Heart right ventricle (tissue), 16 donors: ENCODE data around the gene LARP4B. TPM values are rescaled to one million over a fixed set of nuclear protein-coding genes. Genes with fewer than 3 reads are reported as not detected.

Experiments
- ATAC-seq, 8 donors: fragments of 200-7000 bp; cut with Tn5 transposase; one replicate each; pipeline ENCODE4 v1.9.1; 2020; ENCODE audit warnings: mild to moderate bottlenecking in 8 of 8, moderate library complexity in 8 of 8, moderate number of reproducible peaks in 1 of 8
- DNase-seq, 2 donors: peaks; one replicate each; pipeline ENCODE4 v3.0.0-alpha.2; 2020
- H3K27ac ChIP-seq, 10 donors: fragments of 200-600 bp; sonication (generic) in 2 of 10; one replicate each; pipeline versions ENCODE4 v1.5.0 to v1.8.0; 2020 to 2022; ENCODE audit warnings: mild to moderate bottlenecking in 3 of 10
- H3K27me3 ChIP-seq, 7 donors: fragments of 200-600 bp; one replicate each; pipeline ENCODE4 v1.8.0; 2021 to 2022; ENCODE audit warnings: mild to moderate bottlenecking in 2 of 7
- H3K36me3 ChIP-seq, 9 donors: fragments of 200-600 bp; sonication (generic) in 1 of 9; one replicate each; pipeline versions ENCODE4 v1.5.0 to v1.8.0; 2020 to 2022; ENCODE audit warnings: mild to moderate bottlenecking in 2 of 9
- H3K4me1 ChIP-seq, 9 donors: fragments of 200-600 bp; sonication (generic) in 1 of 9; one replicate each; pipeline versions ENCODE4 v1.5.0 to v1.8.0; 2020 to 2022; ENCODE audit warnings: mild to moderate bottlenecking in 4 of 9
- H3K4me3 ChIP-seq, 10 donors: fragments of 200-600 bp; sonication (generic) in 2 of 10; one replicate each; pipeline versions ENCODE4 v1.5.0 to v1.8.0; 2020 to 2022; ENCODE audit warnings: mild to moderate bottlenecking in 7 of 10, moderate library complexity in 2 of 10
- H3K9me3 ChIP-seq, 11 donors: fragments of 200-600 bp in 10 of 11; sonication (generic) in 2 of 11; one replicate each; pipeline versions ENCODE4 v1.5.0 to v1.8.0; 2013 to 2022; ENCODE audit warnings: mild to moderate bottlenecking in 2 of 11, control low read depth in 1 of 11, moderate library complexity in 1 of 11
- CTCF ChIP-seq, 9 donors: fragments of 200-600 bp; sonication (generic) in 2 of 9; IDR thresholded peaks; one replicate each; pipeline versions ENCODE4 v1.5.0 to v1.8.0; 2021 to 2022; ENCODE audit warnings: antibody characterized with exemption in 9 of 9, mild to moderate bottlenecking in 5 of 9, moderate library complexity in 1 of 9
- WGBS, 2 donors: extraction: QIAGEN DNeasy Blood & Tissue Kit; methylation state at CpG; one replicate each; pipeline ENCODE4 v1.1.7; 2013; ENCODE audit warnings: inconsistent platforms in 1 of 2; 5-methylcytosine and 5-hydroxymethylcytosine counted together
- intact Hi-C, 10 donors: fragments of 100-400 bp; cut with DNase I; formaldehyde crosslinking; loops; one replicate each; pipeline versions ENCODE4 v1.11.1 to v1.14.2; 2022
- polyA plus RNA-seq, 2 donors: library from polyadenylated mRNA; stranded (reverse); fragments of 200-250 nt; gene quantifications; one replicate each; pipeline ENCODE4 v1.2.3, GENCODE V29; 2013
- total RNA-seq, 10 donors: library from RNA; stranded (reverse); fragmentation: NEBNext Ultra II Directional in 3 of 10; extraction: Animal tissue kit (Norgen Biotek cat#: 25700) in 3 of 10; gene quantifications; one replicate each; pipeline versions ENCODE4 v1.2.1 to v1.2.4, GENCODE V29; 2021 to 2023
- donor health status: Arrhythmogenic right ventricular cardiomyopathy.
- donor health status: ischemic (EF 13 %, LVEDD 7.1; RV severe dilation, severe dysfunction).
- donor health status: healthy with polysubstance abuse.
- donor health status: DM: no; HTN: yes; CAD: no.
- donor health status: DM: no; HTN: no; CAD: no.
- donor health status: ischemic (EF 25% LVEDD 6.9; RV normal size, moderate dysfunction).
- donor health status: ischemic (EF 25% LVEDD 5.7; RV mildly dilated, moderate dysfunction).
- donor health status: healthy.
- donor health status: DM: yes; HTN: yes; CAD: no.
- donor health status: Ischemic cardiomyopathy.
- donor health status: ischemic (EF 35%, LVEDD 5.7; RV mildly dilated, moderate dysfunction).
- donor health status: nonischemic (EF 11% LVEDD 7.7; RV severe dilation, severe dysfunction).
- donor health status: DM: yes; HTN: yes; CAD: no.
- donor health status: PGD.
- donor health status: ischemic (EF 29% LVEDD 5.4; RV normal size, mild dysfunction).
- donor health status: nonischemic (EF 23%, LVEDD 6.1; RV moderate dilation, normal function).

Gene LARP4B
- total and polyA plus RNA-seq, 12 donors: 10.6 to 82.6 (median 61.9) TPM

GRCh38 chr10:805620-806305 is 125.7 kb downstream of the LARP4B start:
- ATAC-seq (no peak), DNase-seq (no peak)
- WGBS, 2 donors: 94 to 95% methylated on average over 29 of the region's 29 CpGs
- no peak for TF ChIP-seq CTCF (IDR thresholded peaks at IDR 0.05)
- H3K27me3 ChIP-seq: no peaks in the 10 kb centered on the region
- intact Hi-C loops: loop anchor here in 1 of 10 donors (10.0 kb wide), 1 partner anchor 211 kb away; no protein-coding TSS in a partner anchor
- H3K4me3 ChIP-seq: no peak overlapping the region
- H3K4me1 ChIP-seq: peaks cover 0 to 15% (median 7%) of the 10 kb centered on the region in 9 donors
- H3K36me3 ChIP-seq: peaks cover 0 to 54% (median 11%) of the 10 kb centered on the region in 9 donors
- H3K9me3 ChIP-seq: peaks cover 0 to 4% (median 0%) of the 10 kb centered on the region in 11 donors
- H3K27ac ChIP-seq: no peak overlapping the region

GRCh38 chr10:804787-805619 is 126.5 kb downstream of the LARP4B start:
- H3K27me3 ChIP-seq: no peaks in the 10 kb centered on the region
- ATAC-seq: peak in 1 of 8 donors; percentile 3

GRCh38 chr10:804191-804781 is 127.2 kb downstream of the LARP4B start:
- H3K27ac ChIP-seq: no peak overlapping the region
- H3K4me3 ChIP-seq: no peak overlapping the region
- ATAC-seq (peak in 1 of 8 donors; percentile 7), DNase-seq (no peak)
- H3K36me3 ChIP-seq: peaks cover 0 to 41% (median 11%) of the 10 kb centered on the region in 9 donors
- WGBS, 2 donors: 69 to 71% methylated on average over 20 of the region's 20 CpGs
- no peak for TF ChIP-seq CTCF (IDR thresholded peaks at IDR 0.05)
- peaks cover 0 to 4% (median 0%) of the 10 kb centered on the region in 11 donors for H3K9me3 ChIP-seq
- intact Hi-C loops: loop anchor here in 1 of 10 donors (10.0 kb wide), 1 partner anchor 209 kb away; no protein-coding TSS in a partner anchor
- no peaks in the 10 kb centered on the region for H3K27me3 ChIP-seq
- H3K4me1 ChIP-seq: peaks cover 0 to 10% (median 4%) of the 10 kb centered on the region in 9 donors

More at GRCh38 chr10:804787-805619, 126.5 kb downstream of the LARP4B start:
- Histone ChIP-seq H3K4me1 (peaks cover 0 to 10% (median 7%) of the 10 kb centered on the region in 9 donors), H3K9me3 (peaks cover 0 to 4% (median 0%) of the 10 kb centered on the region in 11 donors), H3K36me3 (peaks cover 0 to 48% (median 11%) of the 10 kb centered on the region in 9 donors), H3K27ac (no peak overlapping the region), H3K4me3 (no peak overlapping the region)
- 89 to 90% methylated on average over 53 of the region's 53 CpGs for WGBS, 2 donors
- intact Hi-C loops: loop anchor here in 1 of 10 donors (10.0 kb wide), 1 partner anchor 210 kb away; no protein-coding TSS in a partner anchor
- no peak for TF ChIP-seq CTCF (IDR thresholded peaks at IDR 0.05)
- DNase-seq: no peak
